Measurements from ENCODE around the gene MMP11. TPM values are rescaled to one million over a fixed set of nuclear protein-coding genes. Genes with fewer than 3 reads are reported as not detected.

The MMP11 gene
- total RNA-seq, 1 experiment from 2014 or later: 48.2 TPM

- H3K4me2 ChIP-seq (ENCODE audit: low read depth, low read length, poor library complexity, severe bottlenecking): peak overlapping the region; percentile 95
These were observed 30.6 kb downstream of the MMP11 start for GRCh38 chr22:23803001-23803819.

GRCh38 chr22:23804781-23805291, 32.2 kb downstream of the MMP11 start:
- H3K9ac ChIP-seq (ENCODE audit: low read length): peak overlapping the region; percentile 82
- DNase-seq: peak; percentile 71
- no peaks in the 10 kb centered on the region for H3K27me3 ChIP-seq (ENCODE audit: low read length)
- no peaks in the 10 kb centered on the region for H3K9me2 ChIP-seq (replicated peaks; ENCODE audit: insufficient read depth, low read length)
- H3K9me3 ChIP-seq (ENCODE audit: low read length): no peaks in the 10 kb centered on the region
- peak overlapping the region; percentile 97 for H3K27ac ChIP-seq (ENCODE audit: low read length)
- peaks cover 38% of the 10 kb centered on the region for H3K36me3 ChIP-seq (ENCODE audit: insufficient read depth, low read length)
- peaks cover 70% of the 10 kb centered on the region for H3K4me1 ChIP-seq (ENCODE audit: low read length)
- peak overlapping the region; percentile 65 for H3K4me3 ChIP-seq (ENCODE audit: low read length)
- H3K4me2 ChIP-seq (ENCODE audit: low read depth, low read length, poor library complexity, severe bottlenecking): peak overlapping the region; percentile 95
- no peak overlapping the region for H2AFZ ChIP-seq (ENCODE audit: low read length)
- peaks cover 47% of the 10 kb centered on the region for H3K79me2 ChIP-seq (ENCODE audit: low read length)
- H4K20me1 ChIP-seq (ENCODE audit: insufficient read depth, low read depth, low read length): no peaks in the 10 kb centered on the region

More at GRCh38 chr22:23803001-23803819, 30.6 kb downstream of the MMP11 start:
- H4K20me1 ChIP-seq (ENCODE audit: insufficient read depth, low read depth, low read length): no peaks in the 10 kb centered on the region
- no peak overlapping the region for H2AFZ ChIP-seq (ENCODE audit: low read length)
- H3K27me3 ChIP-seq (ENCODE audit: low read length): no peaks in the 10 kb centered on the region
- peaks cover 42% of the 10 kb centered on the region for H3K36me3 ChIP-seq (ENCODE audit: insufficient read depth, low read length)
- H3K9me3 ChIP-seq (ENCODE audit: low read length): no peaks in the 10 kb centered on the region
- H3K27ac ChIP-seq (ENCODE audit: low read length): peak overlapping the region; percentile 97
- peaks cover 47% of the 10 kb centered on the region for H3K79me2 ChIP-seq (ENCODE audit: low read length)
- no peaks in the 10 kb centered on the region for H3K9me2 ChIP-seq (replicated peaks; ENCODE audit: insufficient read depth, low read length)
- H3K4me3 ChIP-seq (ENCODE audit: low read length): peak overlapping the region; percentile 65
- peak overlapping the region; percentile 82 for H3K9ac ChIP-seq (ENCODE audit: low read length)
- peak; percentile 88 for DNase-seq
- H3K4me1 ChIP-seq (ENCODE audit: low read length): peaks cover 86% of the 10 kb centered on the region

- no peaks in the 10 kb centered on the region for H3K9me2 ChIP-seq (replicated peaks; ENCODE audit: insufficient read depth, low read length)
- no peak for DNase-seq
- H3K79me2 ChIP-seq (ENCODE audit: low read length): peaks cover 55% of the 10 kb centered on the region
- peaks cover 43% of the 10 kb centered on the region for H3K36me3 ChIP-seq (ENCODE audit: insufficient read depth, low read length)
- H3K4me3 ChIP-seq (ENCODE audit: low read length): no peak overlapping the region
- no peaks in the 10 kb centered on the region for H4K20me1 ChIP-seq (ENCODE audit: insufficient read depth, low read depth, low read length)
- no peak overlapping the region for H3K4me2 ChIP-seq (ENCODE audit: low read depth, low read length, poor library complexity, severe bottlenecking)
- H3K4me1 ChIP-seq (ENCODE audit: low read length): peaks cover 50% of the 10 kb centered on the region
- no peak overlapping the region for H2AFZ ChIP-seq (ENCODE audit: low read length)
- H3K27me3 ChIP-seq (ENCODE audit: low read length): no peaks in the 10 kb centered on the region
- H3K27ac ChIP-seq (ENCODE audit: low read length): peak overlapping the region; percentile 97
- H3K9ac ChIP-seq (ENCODE audit: low read length): no peak overlapping the region
- no peaks in the 10 kb centered on the region for H3K9me3 ChIP-seq (ENCODE audit: low read length)
These were observed 34.2 kb downstream of the MMP11 start for GRCh38 chr22:23806837-23807236.

- no peak overlapping the region for H3K4me2 ChIP-seq (ENCODE audit: low read depth, low read length, poor library complexity, severe bottlenecking)
- no peaks in the 10 kb centered on the region for H3K9me2 ChIP-seq (replicated peaks; ENCODE audit: insufficient read depth, low read length)
- DNase-seq: no peak
- H3K27me3 ChIP-seq (ENCODE audit: low read length): no peaks in the 10 kb centered on the region
- no peak overlapping the region for H3K4me3 ChIP-seq (ENCODE audit: low read length)
- peaks cover 41% of the 10 kb centered on the region for H3K36me3 ChIP-seq (ENCODE audit: insufficient read depth, low read length)
- no peaks in the 10 kb centered on the region for H4K20me1 ChIP-seq (ENCODE audit: insufficient read depth, low read depth, low read length)
- peaks cover 44% of the 10 kb centered on the region for H3K79me2 ChIP-seq (ENCODE audit: low read length)
- no peak overlapping the region for H3K27ac ChIP-seq (ENCODE audit: low read length)
- H3K4me1 ChIP-seq (ENCODE audit: low read length): peaks cover 16% of the 10 kb centered on the region
- H3K9ac ChIP-seq (ENCODE audit: low read length): no peak overlapping the region
- no peak overlapping the region for H2AFZ ChIP-seq (ENCODE audit: low read length)
- H3K9me3 ChIP-seq (ENCODE audit: low read length): no peaks in the 10 kb centered on the region
These were observed 39.7 kb downstream of the MMP11 start for GRCh38 chr22:23812378-23812777.

- no peak overlapping the region for H3K27ac ChIP-seq (ENCODE audit: low read length)
- no peaks in the 10 kb centered on the region for H3K27me3 ChIP-seq (ENCODE audit: low read length)
- DNase-seq: no peak
- no peak overlapping the region for H3K4me3 ChIP-seq (ENCODE audit: low read length)
- H3K36me3 ChIP-seq (ENCODE audit: insufficient read depth, low read length): peaks cover 60% of the 10 kb centered on the region
- peaks cover 47% of the 10 kb centered on the region for H3K4me1 ChIP-seq (ENCODE audit: low read length)
- H3K4me2 ChIP-seq (ENCODE audit: low read depth, low read length, poor library complexity, severe bottlenecking): no peak overlapping the region
- no peak overlapping the region for H3K9ac ChIP-seq (ENCODE audit: low read length)
- no peaks in the 10 kb centered on the region for H3K9me3 ChIP-seq (ENCODE audit: low read length)
- H3K9me2 ChIP-seq (replicated peaks; ENCODE audit: insufficient read depth, low read length): no peaks in the 10 kb centered on the region
- H2AFZ ChIP-seq (ENCODE audit: low read length): no peak overlapping the region
- no peaks in the 10 kb centered on the region for H4K20me1 ChIP-seq (ENCODE audit: insufficient read depth, low read depth, low read length)
- H3K79me2 ChIP-seq (ENCODE audit: low read length): peaks cover 56% of the 10 kb centered on the region
These were observed 43.0 kb downstream of the MMP11 start for GRCh38 chr22:23815541-23816155.

GRCh38 chr22:23816156-23816976, 43.7 kb downstream of the MMP11 start:
- Histone ChIP-seq H3K9me3 (ENCODE audit: low read length) (no peaks in the 10 kb centered on the region), H3K4me3 (ENCODE audit: low read length) (no peak overlapping the region), H3K9ac (ENCODE audit: low read length) (no peak overlapping the region), H3K4me1 (ENCODE audit: low read length) (peaks cover 53% of the 10 kb centered on the region), H2AFZ (ENCODE audit: low read length) (no peak overlapping the region), H3K4me2 (ENCODE audit: low read depth, low read length, poor library complexity, severe bottlenecking) (no peak overlapping the region), H3K27me3 (ENCODE audit: low read length) (no peaks in the 10 kb centered on the region), H4K20me1 (ENCODE audit: insufficient read depth, low read depth, low read length) (no peaks in the 10 kb centered on the region), H3K9me2 (replicated peaks; ENCODE audit: insufficient read depth, low read length) (no peaks in the 10 kb centered on the region), H3K36me3 (ENCODE audit: insufficient read depth, low read length) (peaks cover 56% of the 10 kb centered on the region), H3K79me2 (ENCODE audit: low read length) (peaks cover 60% of the 10 kb centered on the region), H3K27ac (ENCODE audit: low read length) (no peak overlapping the region)
- no peak for DNase-seq

GRCh38 chr22:23817146-23817545, 44.5 kb downstream of the MMP11 start:
- Histone ChIP-seq H3K79me2 (ENCODE audit: low read length) (peaks cover 55% of the 10 kb centered on the region), H2AFZ (ENCODE audit: low read length) (no peak overlapping the region), H3K4me1 (ENCODE audit: low read length) (peaks cover 53% of the 10 kb centered on the region), H3K36me3 (ENCODE audit: insufficient read depth, low read length) (peaks cover 50% of the 10 kb centered on the region), H3K4me3 (ENCODE audit: low read length) (no peak overlapping the region), H3K4me2 (ENCODE audit: low read depth, low read length, poor library complexity, severe bottlenecking) (no peak overlapping the region), H3K9ac (ENCODE audit: low read length) (no peak overlapping the region), H3K9me2 (replicated peaks; ENCODE audit: insufficient read depth, low read length) (no peaks in the 10 kb centered on the region), H3K27me3 (ENCODE audit: low read length) (no peaks in the 10 kb centered on the region), H4K20me1 (ENCODE audit: insufficient read depth, low read depth, low read length) (0 out of 2 replicates have a peak, but pooled peaks cover under 1% of the 10 kb centered on the region), H3K27ac (ENCODE audit: low read length) (no peak overlapping the region), H3K9me3 (ENCODE audit: low read length) (no peaks in the 10 kb centered on the region)
- no peak for DNase-seq
